CD4-positive, alpha-beta T cell (primary cell): ENCODE data around the gene MBD3L2B. TPM values are rescaled to one million over a fixed set of nuclear protein-coding genes. Genes with fewer than 3 reads are reported as not detected.
A peak's percentile ranks its signal among the peaks of the same experiment; 100 is the strongest.
"Not testable (repeated sequence)": the region's sequence is repeated elsewhere in the genome, so short reads cannot be mapped to it uniquely, and the experiment has no call there.

Experiments used
- ATAC-seq: fragments of 200-7000 bp; cut with Tn5 transposase; one replicate; pipeline ENCODE4 v1.10.0; 2022; ENCODE audit warnings: mild to moderate bottlenecking; ENCODE audit not compliant: poor library complexity
- CTCF ChIA-PET: fragments of 350-600 bp; sonication (Branson Sonifier 250); formaldehyde crosslinking; loops from one replicate; lab custom pipeline; 2021; ENCODE audit warnings: antibody characterized with exemption, inconsistent platforms; lab: Charles Lee
- POLR2A ChIA-PET: fragments of 350-600 bp; sonication (Branson Sonifier 250); formaldehyde crosslinking; loops from one replicate; lab custom pipeline; 2021; ENCODE audit warnings: antibody characterized with exemption, inconsistent platforms; lab: Charles Lee
- DNase-seq, 14 experiments: peaks; one replicate each; pipeline ENCODE4 v3.0.0-alpha.2; 2013 to 2020; ENCODE audit warnings: mixed read lengths in 2 of 14
- H3K27ac ChIP-seq, 2 donors: one replicate each; pipeline versions ENCODE4 v1.5.1 to v1.7.0; 2013; ENCODE audit warnings: low read length in 2 of 2, low read depth in 1 of 2, mild to moderate bottlenecking in 1 of 2
- H3K27me3 ChIP-seq, 2 experiments: 1 replicate in 1 of 2; 2 replicates in 1 of 2; pipeline versions ENCODE4 v1.6.1 to v1.7.0; 2013; ENCODE audit warnings: low read length in 2 of 2, control low read depth in 1 of 2, mild to moderate bottlenecking in 1 of 2, moderate library complexity in 1 of 2; ENCODE audit not compliant: insufficient read depth in 2 of 2, control insufficient read depth in 1 of 2
- H3K36me3 ChIP-seq: one replicate; pipeline ENCODE4 v1.6.1; 2013; ENCODE audit warnings: low read length, control low read depth; ENCODE audit not compliant: insufficient read depth
- H3K4me1 ChIP-seq: one replicate; pipeline ENCODE4 v1.6.1; 2013; ENCODE audit warnings: low read length, control low read depth; ENCODE audit not compliant: insufficient read depth
- H3K4me3 ChIP-seq: one replicate; pipeline ENCODE4 v1.5.1; 2013; ENCODE audit warnings: mild to moderate bottlenecking, low read length, moderate library complexity
- H3K9me3 ChIP-seq, 2 experiments: 1 replicate in 1 of 2; 2 replicates in 1 of 2; pipeline versions ENCODE4 v1.6.1 to v1.7.0; 2013; ENCODE audit warnings: low read length in 2 of 2, mild to moderate bottlenecking in 2 of 2, control low read depth in 1 of 2, moderate library complexity in 1 of 2; ENCODE audit not compliant: control insufficient read depth in 1 of 2, insufficient read depth in 1 of 2
- H3K27ac Mint-ChIP-seq: one replicate; pipeline ENCODE4 v1.8.0; 2020; ENCODE audit warnings: mixed read lengths
- H3K27me3 Mint-ChIP-seq: one replicate; pipeline ENCODE4 v1.8.0; 2021; ENCODE audit warnings: mixed read lengths
- H3K36me3 Mint-ChIP-seq: one replicate; pipeline ENCODE4 v1.8.0; 2021; ENCODE audit warnings: low read depth, mixed read lengths
- H3K4me1 Mint-ChIP-seq: one replicate; pipeline ENCODE4 v1.8.0; 2021; ENCODE audit warnings: low read depth, mixed read lengths
- H3K4me3 Mint-ChIP-seq: one replicate; pipeline ENCODE4 v1.8.0; 2020; ENCODE audit warnings: mild to moderate bottlenecking, mixed read lengths
- H3K9me3 Mint-ChIP-seq: one replicate; pipeline ENCODE4 v1.8.0; 2020; ENCODE audit warnings: mixed read lengths
- intact Hi-C, 2 experiments: fragments of 100-400 bp; cut with DNase I in 1 of 2; cut with micrococcal nuclease in 1 of 2; formaldehyde crosslinking; loops; one replicate each; pipeline versions ENCODE4 v1.15.1 to v1.9.0; 2023 to 2025; cut with DNase I, micrococcal nuclease
- total RNA-seq, 174 experiments: library from RNA in 2 of 174; stranded (reverse) in 2 of 174; gene quantifications; one replicate each; pipeline ENCODE4 v1.2.3 and lab custom pipeline; 2021 to 2026
- TF ChIP-seq, protein P1 (sequence below): fragments of 200-600 bp; IDR thresholded peaks from one replicate; pipeline ENCODE4 v1.8.0; 2022; ENCODE audit warnings: antibody characterized with exemption, mild to moderate bottlenecking

Gene MBD3L2B
- total RNA-seq, 2 experiments from 2014 or later: not detected

DNA sequence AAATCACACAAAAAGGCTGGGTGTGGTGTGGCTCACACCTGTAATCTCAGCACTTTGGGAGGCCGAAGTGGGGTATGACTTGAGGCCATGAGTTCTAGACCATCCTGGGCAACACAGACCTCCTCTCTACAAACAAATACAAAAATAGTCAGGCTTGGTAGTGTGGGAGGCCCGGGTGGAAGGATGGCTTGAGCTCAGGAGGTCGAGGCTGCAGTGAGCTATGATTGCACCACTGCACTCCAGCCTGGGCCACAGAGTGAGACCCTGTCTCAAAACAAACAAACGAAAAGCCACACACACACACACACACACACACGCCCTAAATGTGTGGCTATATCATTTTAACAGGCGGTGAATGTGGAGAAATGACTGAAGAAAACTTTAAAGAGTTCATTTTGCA lies 47.4 kb upstream of the MBD3L2B start:
- Histone ChIP-seq H3K36me3 (peaks cover 24% of the 10 kb centered on the region), H3K9me3 (no peaks in the 10 kb centered on the region), H3K27me3 (no peaks in the 10 kb centered on the region), H3K4me1 (peaks cover 21% of the 10 kb centered on the region), H3K4me3 (no peak overlapping the region), H3K27ac (peak overlapping the region in 1 of 2 donors; percentile 32)
- ChIA-PET CTCF (interaction anchor here (0.9 to 1.2 kb wide), 2 partner anchors 34 to 332 kb away, joined by 3 read pairs; no protein-coding TSS in a partner anchor), POLR2A (interaction anchor here (0.6 to 3.1 kb wide), 29 partner anchors 12 to 1348 kb away, joined by 3 to 55 read pairs (median 4); partner anchors contain the start of genes ALKBH7, ARHGEF18, CATSPERD and GPR108)
- H3K27ac Mint-ChIP-seq: peak overlapping the region; percentile 91
- peaks cover 37% of the 10 kb centered on the region for H3K36me3 Mint-ChIP-seq
- intact Hi-C loops: no loop called here
- H3K9me3 Mint-ChIP-seq: no peaks in the 10 kb centered on the region
- DNase-seq: no peak
- H3K27me3 Mint-ChIP-seq: no peaks in the 10 kb centered on the region
- no peak for ATAC-seq
- TF ChIP-seq, protein P1, sequence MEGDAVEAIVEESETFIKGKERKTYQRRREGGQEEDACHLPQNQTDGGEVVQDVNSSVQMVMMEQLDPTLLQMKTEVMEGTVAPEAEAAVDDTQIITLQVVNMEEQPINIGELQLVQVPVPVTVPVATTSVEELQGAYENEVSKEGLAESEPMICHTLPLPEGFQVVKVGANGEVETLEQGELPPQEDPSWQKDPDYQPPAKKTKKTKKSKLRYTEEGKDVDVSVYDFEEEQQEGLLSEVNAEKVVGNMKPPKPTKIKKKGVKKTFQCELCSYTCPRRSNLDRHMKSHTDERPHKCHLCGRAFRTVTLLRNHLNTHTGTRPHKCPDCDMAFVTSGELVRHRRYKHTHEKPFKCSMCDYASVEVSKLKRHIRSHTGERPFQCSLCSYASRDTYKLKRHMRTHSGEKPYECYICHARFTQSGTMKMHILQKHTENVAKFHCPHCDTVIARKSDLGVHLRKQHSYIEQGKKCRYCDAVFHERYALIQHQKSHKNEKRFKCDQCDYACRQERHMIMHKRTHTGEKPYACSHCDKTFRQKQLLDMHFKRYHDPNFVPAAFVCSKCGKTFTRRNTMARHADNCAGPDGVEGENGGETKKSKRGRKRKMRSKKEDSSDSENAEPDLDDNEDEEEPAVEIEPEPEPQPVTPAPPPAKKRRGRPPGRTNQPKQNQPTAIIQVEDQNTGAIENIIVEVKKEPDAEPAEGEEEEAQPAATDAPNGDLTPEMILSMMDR: no peak
- peak overlapping the region; percentile 96 for H3K4me3 Mint-ChIP-seq
- peaks cover 21% of the 10 kb centered on the region for H3K4me1 Mint-ChIP-seq

DNA sequence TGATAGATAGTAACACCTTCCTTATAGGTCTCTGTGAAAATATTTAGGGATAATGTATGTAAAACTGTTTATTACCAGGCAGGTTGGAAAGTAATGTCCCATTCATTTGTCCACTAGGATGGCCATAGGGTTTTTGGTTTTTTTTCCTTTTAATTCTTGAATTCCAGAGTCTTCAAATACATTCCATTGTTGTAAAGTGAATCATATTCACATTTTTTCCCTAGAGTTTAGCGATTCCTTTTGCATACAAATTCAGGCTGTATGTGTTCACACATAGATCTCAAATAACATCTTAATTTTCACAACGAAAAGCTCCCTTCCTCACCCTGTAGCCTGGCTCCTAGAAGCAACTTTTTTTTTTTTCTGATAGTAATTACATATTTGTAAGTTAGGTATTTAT lies 46.5 kb upstream of the MBD3L2B start:
- Histone ChIP-seq H3K27me3 (no peaks in the 10 kb centered on the region), H3K4me1 (peaks cover 21% of the 10 kb centered on the region), H3K36me3 (peaks cover 15% of the 10 kb centered on the region), H3K9me3 (no peaks in the 10 kb centered on the region), H3K27ac (no peak overlapping the region), H3K4me3 (no peak overlapping the region)
- H3K4me3 Mint-ChIP-seq: no peak overlapping the region
- H3K4me1 Mint-ChIP-seq: peaks cover 21% of the 10 kb centered on the region
- CTCF ChIA-PET: no interaction called here
- no peak overlapping the region for H3K27ac Mint-ChIP-seq
- POLR2A ChIA-PET: interaction anchor here (3.1 kb wide), 1 partner anchor 31 kb away, joined by 55 read pairs; no protein-coding TSS in a partner anchor
- ATAC-seq: no peak
- intact Hi-C loops: no loop called here
- no peak for DNase-seq
- peaks cover 29% of the 10 kb centered on the region for H3K36me3 Mint-ChIP-seq
- no peaks in the 10 kb centered on the region for H3K27me3 Mint-ChIP-seq
- TF ChIP-seq, protein P1: no peak
- no peaks in the 10 kb centered on the region for H3K9me3 Mint-ChIP-seq

DNA sequence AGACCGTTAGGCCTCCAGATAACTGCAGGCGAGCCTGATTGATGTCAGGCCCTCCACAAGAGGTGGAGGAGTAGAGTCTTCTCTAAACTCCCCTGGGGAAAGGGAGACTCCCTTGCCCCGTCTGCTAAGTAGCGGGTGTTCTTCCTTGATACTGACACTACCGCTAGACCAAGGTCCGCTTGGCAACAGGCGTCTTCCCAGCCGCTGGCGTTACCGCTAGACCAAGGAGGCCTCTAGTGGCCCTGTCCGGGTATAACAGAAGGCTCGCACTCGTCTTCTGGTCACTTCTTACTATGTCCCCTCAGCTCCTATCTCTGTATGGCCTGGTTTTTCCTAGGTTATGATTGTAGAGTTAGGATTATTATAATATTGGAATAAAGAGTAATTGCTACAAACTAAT lies 45.9 kb upstream of the MBD3L2B start:
- H3K27me3 Mint-ChIP-seq, H3K4me3 Mint-ChIP-seq, H3K36me3 ChIP-seq, H3K27ac ChIP-seq, POLR2A ChIA-PET, H3K4me3 ChIP-seq, CTCF ChIA-PET, intact Hi-C loops, H3K27ac Mint-ChIP-seq, H3K9me3 Mint-ChIP-seq, H3K9me3 ChIP-seq, ATAC-seq, DNase-seq, H3K27me3 ChIP-seq: not testable (repeated sequence)
- H3K4me1 Mint-ChIP-seq: peaks cover 15% of the 10 kb centered on the region
- peaks cover 23% of the 10 kb centered on the region for H3K36me3 Mint-ChIP-seq
- H3K4me1 ChIP-seq: peaks cover 21% of the 10 kb centered on the region
